GM12865 (cell line): ENCODE measurements around the gene MSRB2.

Experiments
- DNase-seq: peaks from one replicate; pipeline ENCODE4 v3.0.0; 2010; ENCODE audit warnings: low read depth
- H3K4me3 ChIP-seq: 2 replicates; pipeline ENCODE4 v1.5.1; 2011; ENCODE audit warnings: mild to moderate bottlenecking, low read depth, low read length, control low read depth
- TF ChIP-seq, protein P1 (sequence below): IDR thresholded peaks from 2 replicates; pipeline ENCODE4 v1.5.1; 2011; ENCODE audit warnings: low read length, control low read depth, low read depth, inconsistent platforms; ENCODE audit not compliant: insufficient read depth; ENCODE audit errors: missing control alignments

The MSRB2 gene

DNA sequence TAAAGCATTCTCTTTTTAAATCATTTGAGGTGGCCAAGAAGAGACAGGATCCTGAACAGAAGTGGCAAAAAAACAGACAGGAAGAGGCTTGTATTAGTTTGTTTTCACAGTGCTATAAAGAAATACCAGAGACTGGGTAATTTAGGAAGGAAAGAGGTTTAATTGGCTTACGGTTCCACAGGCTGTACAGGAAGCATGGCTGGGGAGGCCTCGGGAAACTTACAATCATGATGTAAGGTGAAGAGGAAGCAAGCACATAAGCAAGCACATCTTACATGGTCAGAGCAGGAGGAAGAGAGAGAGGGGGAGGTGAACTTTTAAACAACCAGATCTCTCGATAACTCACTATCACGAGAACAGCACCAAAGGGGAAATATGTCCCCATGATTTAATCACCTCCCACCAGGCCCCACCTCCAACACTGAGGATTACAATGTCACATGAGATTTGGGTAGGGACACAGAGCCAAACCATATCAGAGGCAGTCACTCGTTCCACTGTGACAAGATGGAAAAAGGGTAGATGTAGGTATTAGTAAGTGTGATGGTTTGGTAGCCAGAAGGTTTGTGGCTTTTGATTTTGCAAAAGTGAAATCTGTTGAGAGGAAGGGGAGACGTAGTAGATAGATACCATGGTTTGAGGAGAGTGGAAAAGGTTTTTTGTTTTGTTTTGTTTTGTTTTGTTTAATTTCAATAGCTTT lies 5.1 kb downstream of the MSRB2 start:
- TF ChIP-seq, protein P1, sequence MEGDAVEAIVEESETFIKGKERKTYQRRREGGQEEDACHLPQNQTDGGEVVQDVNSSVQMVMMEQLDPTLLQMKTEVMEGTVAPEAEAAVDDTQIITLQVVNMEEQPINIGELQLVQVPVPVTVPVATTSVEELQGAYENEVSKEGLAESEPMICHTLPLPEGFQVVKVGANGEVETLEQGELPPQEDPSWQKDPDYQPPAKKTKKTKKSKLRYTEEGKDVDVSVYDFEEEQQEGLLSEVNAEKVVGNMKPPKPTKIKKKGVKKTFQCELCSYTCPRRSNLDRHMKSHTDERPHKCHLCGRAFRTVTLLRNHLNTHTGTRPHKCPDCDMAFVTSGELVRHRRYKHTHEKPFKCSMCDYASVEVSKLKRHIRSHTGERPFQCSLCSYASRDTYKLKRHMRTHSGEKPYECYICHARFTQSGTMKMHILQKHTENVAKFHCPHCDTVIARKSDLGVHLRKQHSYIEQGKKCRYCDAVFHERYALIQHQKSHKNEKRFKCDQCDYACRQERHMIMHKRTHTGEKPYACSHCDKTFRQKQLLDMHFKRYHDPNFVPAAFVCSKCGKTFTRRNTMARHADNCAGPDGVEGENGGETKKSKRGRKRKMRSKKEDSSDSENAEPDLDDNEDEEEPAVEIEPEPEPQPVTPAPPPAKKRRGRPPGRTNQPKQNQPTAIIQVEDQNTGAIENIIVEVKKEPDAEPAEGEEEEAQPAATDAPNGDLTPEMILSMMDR, result no peak
- no peak for DNase-seq
- H3K4me3 ChIP-seq, result no peak overlapping the region

- H3K4me3 ChIP-seq, result no peak overlapping the region
- DNase-seq, result no peak
- TF ChIP-seq, protein P1, result no peak
Measured at GRCh38 chr10:23106331-23107072, 11.1 kb downstream of the MSRB2 start.

DNA sequence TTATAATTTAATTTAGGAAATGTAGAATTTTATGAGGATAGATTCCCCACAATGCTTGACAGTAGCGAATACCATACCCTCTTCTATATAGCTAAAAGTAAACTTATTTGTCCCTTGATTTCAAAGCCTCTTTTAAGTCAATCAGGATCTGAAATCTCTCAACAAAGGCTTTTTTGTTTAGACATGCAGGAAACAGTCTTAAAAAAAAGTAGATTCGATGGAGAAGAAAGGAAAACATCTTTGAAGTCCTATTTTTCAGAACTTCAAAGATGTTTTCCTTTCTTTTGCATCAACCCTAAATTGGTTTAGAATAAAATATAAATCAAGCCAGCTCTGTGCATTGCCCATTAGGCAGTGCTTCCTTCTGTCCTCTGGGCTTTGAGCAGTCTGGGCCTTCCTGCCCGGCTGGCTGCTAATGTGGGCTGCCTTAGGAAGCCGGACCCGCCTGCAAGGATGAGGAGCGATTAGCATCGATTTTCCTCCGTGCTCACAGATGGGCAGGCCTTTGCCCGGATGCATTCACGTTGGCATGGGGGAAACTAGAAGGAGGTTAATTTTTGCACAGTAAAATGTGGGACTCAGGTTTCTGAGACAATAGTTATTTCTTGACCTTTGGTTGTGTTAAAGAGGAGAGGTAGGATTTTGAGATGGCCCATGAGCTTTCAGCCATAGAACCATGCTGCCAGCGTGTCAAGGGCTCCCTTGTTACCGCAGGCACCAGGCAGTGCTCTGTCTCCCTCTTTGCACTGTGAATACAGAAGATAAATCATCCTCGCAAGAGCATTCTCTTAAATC lies 15.5 kb downstream of the MSRB2 start:
- no peak overlapping the region for H3K4me3 ChIP-seq
- DNase-seq, result no peak
- TF ChIP-seq, protein P1, result no peak

GRCh38 chr10:23111517-23112286 lies 16.3 kb downstream of the MSRB2 start:
- DNase-seq, result no peak
- H3K4me3 ChIP-seq, result no peak overlapping the region
- TF ChIP-seq, protein P1, result no peak

GRCh38 chr10:23114228-23114850 lies 19.0 kb downstream of the MSRB2 start:
- TF ChIP-seq, protein P1, result no peak
- no peak overlapping the region for H3K4me3 ChIP-seq
- no peak for DNase-seq

DNA sequence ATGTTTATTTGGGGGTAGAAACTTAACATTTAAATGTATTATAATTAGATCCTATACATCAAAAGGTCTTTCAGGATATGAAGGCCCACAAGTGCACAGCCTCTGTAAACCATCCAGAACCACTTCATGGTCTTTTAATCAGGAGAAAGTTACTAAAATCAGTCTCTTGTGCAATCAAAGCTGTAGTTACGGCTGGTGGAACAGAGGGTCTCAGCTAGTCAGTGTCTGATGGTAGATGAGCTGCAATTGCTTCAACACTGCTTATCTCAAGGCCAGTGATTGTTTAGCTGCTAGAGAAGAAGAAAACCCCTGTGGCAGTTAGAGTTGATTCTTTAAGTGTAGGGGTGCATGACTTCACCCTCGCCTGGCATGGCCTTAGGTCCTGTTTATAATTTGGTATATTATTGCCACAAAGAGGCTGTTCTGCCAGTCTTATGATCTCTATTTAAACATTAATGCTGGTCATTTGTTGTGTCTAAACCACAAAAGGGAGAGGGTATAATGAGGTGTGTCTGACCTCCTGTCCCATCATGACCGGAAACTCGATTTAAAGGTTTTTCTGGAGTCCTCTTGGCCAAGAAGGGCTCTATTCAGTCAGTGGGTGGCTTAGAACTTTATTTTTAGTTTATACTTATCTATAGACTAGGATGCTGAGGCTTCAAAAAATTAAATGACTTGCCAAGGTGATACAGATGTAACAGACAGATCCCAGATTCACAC lies 21.3 kb downstream of the MSRB2 start:
- TF ChIP-seq, protein P1, result no peak
- no peak overlapping the region for H3K4me3 ChIP-seq
- no peak for DNase-seq
